SU-DHL-6 (cell line): Measurements from ENCODE around the gene CLEC18C.
"Not testable (repeated sequence)": the region's sequence is repeated elsewhere in the genome, so short reads cannot be mapped to it uniquely, and the experiment has no call there.

Experiments used
- H2AFZ ChIP-seq: fragments of 200-600 bp; sonication (generic); 2 replicates; pipeline ENCODE4 v1.6.1; 2014; ENCODE audit warnings: low read depth, mild to moderate bottlenecking, moderate library complexity, mixed read lengths, antibody characterized with exemption, low read length; ENCODE audit not compliant: severe bottlenecking
- H3F3A ChIP-seq: fragments of 200-600 bp; shearing (Covaris generic); 2 replicates; pipeline ENCODE4 v1.6.0; 2016; ENCODE audit warnings: antibody characterized with exemption, mild to moderate bottlenecking; ENCODE audit not compliant: insufficient read depth
- H3K27ac ChIP-seq: fragments of 200-600 bp; sonication (generic); 2 replicates; pipeline ENCODE4 v1.5.1; 2016; ENCODE audit warnings: low read depth, mild to moderate bottlenecking, low read length, moderate library complexity, mixed read lengths
- H3K27me3 ChIP-seq: fragments of 200-600 bp; sonication (generic), shearing (Covaris generic); 2 replicates; pipeline ENCODE4 v1.6.0; 2014; ENCODE audit warnings: mild to moderate bottlenecking, low read length
- H3K36me3 ChIP-seq: fragments of 200-600 bp; sonication (generic); 2 replicates; pipeline ENCODE4 v1.6.1; 2014; ENCODE audit warnings: mild to moderate bottlenecking, low read length, mixed read lengths
- H3K4me2 ChIP-seq: fragments of 300-600, 200-600 bp; shearing (Covaris generic), sonication (generic); 2 replicates; pipeline ENCODE4 v1.6.0; 2014; ENCODE audit warnings: low read length, low read depth, mild to moderate bottlenecking; ENCODE audit not compliant: poor library complexity, severe bottlenecking
- H3K4me3 ChIP-seq: fragments of 200-600 bp; sonication (generic); 2 replicates; pipeline ENCODE4 v1.5.1; 2014; ENCODE audit warnings: antibody characterized with exemption, low read length, mild to moderate bottlenecking, mixed read lengths; ENCODE audit not compliant: insufficient read depth, poor library complexity, severe bottlenecking
- H3K79me2 ChIP-seq: fragments of 200-600 bp; sonication (generic); 2 replicates; pipeline ENCODE4 v1.6.1; 2014; ENCODE audit warnings: mild to moderate bottlenecking, low read length, moderate library complexity; ENCODE audit not compliant: insufficient read depth
- H3K9ac ChIP-seq: fragments of 200-600 bp; sonication (generic); 2 replicates; pipeline ENCODE4 v1.7.0; 2014; ENCODE audit warnings: mild to moderate bottlenecking, low read length
- H3K9me2 ChIP-seq: fragments of 200-600 bp; sonication (generic); replicated peaks from 2 replicates; pipeline ENCODE4 v1.6.1; 2014; ENCODE audit warnings: low read length; ENCODE audit not compliant: insufficient read depth
- H3K9me3 ChIP-seq: fragments of 200-600 bp; sonication (generic); 2 replicates; pipeline ENCODE4 v1.6.1; 2014; ENCODE audit warnings: low read length, mixed read lengths; ENCODE audit not compliant: insufficient read depth
- H4K20me1 ChIP-seq: fragments of 200-600 bp; sonication (generic); 2 replicates; pipeline ENCODE4 v1.6.1; 2014; ENCODE audit warnings: low read depth, mild to moderate bottlenecking, antibody characterized with exemption, low read length, moderate library complexity, mixed read lengths

Gene CLEC18C

DNA sequence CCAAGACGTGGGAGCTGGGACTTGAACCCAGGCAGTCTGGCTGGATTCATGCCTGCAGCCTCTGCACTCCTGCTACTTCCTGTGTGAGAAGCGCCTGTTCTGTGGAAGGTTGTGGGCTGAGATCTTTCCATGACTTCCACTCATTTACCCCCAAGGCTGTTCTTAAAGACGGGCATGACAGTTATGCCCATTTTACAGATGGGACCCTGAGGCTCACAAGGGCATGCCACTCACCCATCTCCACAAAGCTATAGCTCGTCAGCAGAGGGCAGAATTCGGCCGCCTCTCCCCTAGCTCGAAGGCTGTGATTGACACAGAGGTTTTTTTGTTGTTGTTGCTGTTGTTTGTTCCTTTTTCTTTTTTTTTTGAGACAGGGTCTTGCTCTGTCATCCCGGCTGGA is 26.5 kb downstream of the CLEC18C start:
- H3K36me3 ChIP-seq, H3F3A ChIP-seq, H2AFZ ChIP-seq, H3K27me3 ChIP-seq, H3K9me3 ChIP-seq, H3K9ac ChIP-seq, H3K27ac ChIP-seq, H3K4me3 ChIP-seq, H3K9me2 ChIP-seq, H4K20me1 ChIP-seq, H3K4me2 ChIP-seq, H3K79me2 ChIP-seq: not testable (repeated sequence)

DNA sequence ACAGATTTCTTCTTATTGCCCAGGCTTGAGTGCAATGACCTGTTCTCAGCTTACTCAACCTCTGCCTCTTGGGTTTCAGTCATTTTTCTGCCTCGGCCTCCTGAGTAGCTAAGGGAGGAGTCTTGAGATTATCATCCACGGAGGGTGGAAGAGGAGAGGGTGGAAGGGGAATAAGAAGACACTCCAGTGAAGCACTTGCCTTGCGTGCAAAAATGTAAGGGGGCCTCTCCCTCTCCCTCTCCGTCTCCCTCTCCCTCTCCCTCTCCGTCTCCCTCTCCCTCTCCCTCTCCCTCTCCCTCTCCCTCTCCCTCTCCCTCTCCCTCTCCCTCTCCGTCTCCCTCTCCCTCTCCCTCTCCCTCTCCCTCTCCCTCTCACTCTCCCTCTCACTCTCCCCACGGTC is 29.9 kb downstream of the CLEC18C start:
- H3K79me2 ChIP-seq, H3K27me3 ChIP-seq, H3K9me2 ChIP-seq, H3K36me3 ChIP-seq, H4K20me1 ChIP-seq, H3F3A ChIP-seq, H3K9ac ChIP-seq, H3K4me2 ChIP-seq, H3K4me3 ChIP-seq, H3K27ac ChIP-seq, H3K9me3 ChIP-seq, H2AFZ ChIP-seq: not testable (repeated sequence)

DNA sequence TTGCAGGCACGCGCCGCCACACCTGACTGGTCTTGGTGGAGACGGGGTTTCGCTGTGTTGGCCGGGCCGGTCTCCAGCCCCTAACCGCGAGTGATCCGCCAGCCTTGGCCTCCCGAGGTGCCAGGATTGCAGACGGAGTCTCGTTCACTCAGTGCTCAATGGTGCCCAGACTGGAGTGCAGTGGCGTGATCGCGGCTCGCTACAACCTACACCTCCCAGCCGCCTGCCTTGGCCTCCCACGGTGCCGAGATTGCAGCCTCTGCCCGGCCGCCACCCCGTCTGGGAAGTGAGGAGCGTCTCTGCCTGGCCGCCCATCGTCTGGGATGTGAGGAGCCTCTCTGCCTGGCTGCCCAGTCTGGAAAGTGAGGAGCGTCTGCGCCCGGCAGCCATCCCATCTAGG is 30.4 kb downstream of the CLEC18C start:
- H3K9ac ChIP-seq, H3K27me3 ChIP-seq, H3K9me3 ChIP-seq, H3K4me3 ChIP-seq, H3K79me2 ChIP-seq, H3F3A ChIP-seq, H3K4me2 ChIP-seq, H3K36me3 ChIP-seq, H3K9me2 ChIP-seq, H4K20me1 ChIP-seq, H2AFZ ChIP-seq, H3K27ac ChIP-seq: not testable (repeated sequence)

GRCh38 chr16:70204668-70205405 is 31.2 kb downstream of the CLEC18C start:
- H3K4me2 ChIP-seq, H3K9me2 ChIP-seq, H3K9ac ChIP-seq, H3K4me3 ChIP-seq, H3F3A ChIP-seq, H3K27me3 ChIP-seq, H3K9me3 ChIP-seq, H3K36me3 ChIP-seq, H4K20me1 ChIP-seq, H3K27ac ChIP-seq, H2AFZ ChIP-seq, H3K79me2 ChIP-seq: not testable (repeated sequence)

GRCh38 chr16:70206382-70206781 is 32.8 kb downstream of the CLEC18C start:
- H3K9ac ChIP-seq, H3K36me3 ChIP-seq, H4K20me1 ChIP-seq, H3K27ac ChIP-seq, H3K9me3 ChIP-seq, H3K79me2 ChIP-seq, H3K4me3 ChIP-seq, H3K9me2 ChIP-seq, H3F3A ChIP-seq, H3K4me2 ChIP-seq, H3K27me3 ChIP-seq, H2AFZ ChIP-seq: not testable (repeated sequence)

GRCh38 chr16:70218586-70218985 is 45.0 kb downstream of the CLEC18C start:
- H3K9me2 ChIP-seq, H3K27me3 ChIP-seq, H2AFZ ChIP-seq, H3K9me3 ChIP-seq, H3K4me2 ChIP-seq, H3F3A ChIP-seq, H4K20me1 ChIP-seq, H3K27ac ChIP-seq, H3K9ac ChIP-seq, H3K4me3 ChIP-seq, H3K36me3 ChIP-seq, H3K79me2 ChIP-seq: not testable (repeated sequence)

GRCh38 chr16:70222574-70222973 is 49.0 kb downstream of the CLEC18C start:
- H3K36me3 ChIP-seq, H2AFZ ChIP-seq, H4K20me1 ChIP-seq: not testable (repeated sequence)

DNA sequence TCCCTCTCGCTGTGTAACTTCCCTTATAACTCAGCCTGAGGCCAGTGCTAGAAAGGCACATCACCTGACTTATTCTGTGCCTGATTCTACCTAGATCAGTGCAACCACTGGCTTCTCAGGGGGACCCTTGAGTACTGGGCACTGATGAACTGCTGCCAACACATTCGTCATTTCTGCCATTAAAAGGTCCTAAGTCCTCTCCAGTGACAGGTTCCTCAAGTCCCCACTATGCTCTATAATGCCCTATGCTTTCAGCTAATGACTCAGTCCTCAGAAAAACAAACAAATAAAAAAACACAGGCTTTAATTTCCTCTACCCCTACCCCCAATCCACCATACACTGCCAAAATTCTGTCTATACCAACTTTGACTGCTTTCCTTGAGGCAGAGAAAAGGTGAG is 49.6 kb downstream of the CLEC18C start:
- H3K9me3 ChIP-seq, H2AFZ ChIP-seq, H3K4me2 ChIP-seq, H3F3A ChIP-seq, H3K27me3 ChIP-seq, H3K36me3 ChIP-seq, H3K9me2 ChIP-seq, H3K9ac ChIP-seq, H4K20me1 ChIP-seq, H3K79me2 ChIP-seq, H3K4me3 ChIP-seq, H3K27ac ChIP-seq: not testable (repeated sequence)

More at GRCh38 chr16:70222574-70222973, 49.0 kb downstream of the CLEC18C start:
- not testable (repeated sequence) for H3K79me2 ChIP-seq, H3F3A ChIP-seq, H3K27ac ChIP-seq, H3K9me3 ChIP-seq, H3K27me3 ChIP-seq, H3K4me2 ChIP-seq, H3K9ac ChIP-seq, H3K4me3 ChIP-seq, H3K9me2 ChIP-seq
